PC-3 (cell line): ENCODE results near the gene RIMS4.

Experiments used
- EZH2phosphoT487 ChIP-seq: fragments of 300-600 bp; sonication (generic); IDR thresholded peaks from 2 replicates; pipeline ENCODE4 v1.6.1; 2018; ENCODE audit warnings: mild to moderate bottlenecking, antibody characterized with exemption, low read length, borderline replicate concordance
- TF ChIP-seq, protein P1 (sequence below): fragments of 300-600 bp; sonication (generic); conservative IDR thresholded peaks from 2 replicates; pipeline ENCODE4 v1.5.1; 2017; ENCODE audit warnings: antibody characterized with exemption, low read depth, mild to moderate bottlenecking, low read length

DNA sequence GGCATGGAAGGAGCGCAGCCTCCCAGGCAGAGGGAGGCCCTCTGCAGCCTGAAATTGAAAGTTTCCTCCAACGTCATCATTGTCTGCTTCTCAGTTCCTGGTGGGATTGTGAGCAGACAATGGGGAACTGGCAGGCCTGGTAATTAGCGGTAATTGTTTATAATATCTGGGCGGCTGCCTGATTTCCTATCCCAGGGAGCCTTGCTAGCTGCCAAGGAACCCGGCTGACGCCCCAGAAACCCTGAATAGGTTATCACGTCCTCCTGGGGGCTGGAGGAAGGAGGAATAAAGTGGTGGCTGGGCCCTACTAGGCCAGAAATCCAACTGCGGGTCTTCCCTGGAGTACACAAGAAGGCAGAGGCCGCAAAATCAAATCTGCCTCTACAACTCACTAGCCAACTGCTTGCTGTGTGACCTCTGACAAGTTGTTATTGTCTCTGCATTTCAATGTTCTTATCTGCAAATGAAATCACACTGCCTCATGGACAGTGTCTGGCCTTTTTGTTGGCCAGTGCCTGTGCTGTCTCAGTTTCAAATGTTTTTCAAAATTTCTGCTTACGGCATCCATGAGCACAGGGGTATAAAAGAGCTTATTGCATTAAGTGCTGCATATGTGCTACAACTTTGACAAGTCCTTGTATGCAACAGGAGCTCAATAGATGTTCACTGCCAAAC lies 47.7 kb downstream of the RIMS4 start:
- no peak for TF ChIP-seq EZH2phosphoT487
- TF ChIP-seq, protein P1, sequence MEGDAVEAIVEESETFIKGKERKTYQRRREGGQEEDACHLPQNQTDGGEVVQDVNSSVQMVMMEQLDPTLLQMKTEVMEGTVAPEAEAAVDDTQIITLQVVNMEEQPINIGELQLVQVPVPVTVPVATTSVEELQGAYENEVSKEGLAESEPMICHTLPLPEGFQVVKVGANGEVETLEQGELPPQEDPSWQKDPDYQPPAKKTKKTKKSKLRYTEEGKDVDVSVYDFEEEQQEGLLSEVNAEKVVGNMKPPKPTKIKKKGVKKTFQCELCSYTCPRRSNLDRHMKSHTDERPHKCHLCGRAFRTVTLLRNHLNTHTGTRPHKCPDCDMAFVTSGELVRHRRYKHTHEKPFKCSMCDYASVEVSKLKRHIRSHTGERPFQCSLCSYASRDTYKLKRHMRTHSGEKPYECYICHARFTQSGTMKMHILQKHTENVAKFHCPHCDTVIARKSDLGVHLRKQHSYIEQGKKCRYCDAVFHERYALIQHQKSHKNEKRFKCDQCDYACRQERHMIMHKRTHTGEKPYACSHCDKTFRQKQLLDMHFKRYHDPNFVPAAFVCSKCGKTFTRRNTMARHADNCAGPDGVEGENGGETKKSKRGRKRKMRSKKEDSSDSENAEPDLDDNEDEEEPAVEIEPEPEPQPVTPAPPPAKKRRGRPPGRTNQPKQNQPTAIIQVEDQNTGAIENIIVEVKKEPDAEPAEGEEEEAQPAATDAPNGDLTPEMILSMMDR: no peak
